HCEC 1CT (cell line): Measurements from ENCODE around the gene BTAF1.
"Not testable (repeated sequence)": the region's sequence is repeated elsewhere in the genome, so short reads cannot be mapped to it uniquely, and the experiment has no call there.

ENCODE experiments used
- DNase-seq: peaks from one replicate; pipeline ENCODE4 v3.0.0-alpha.2; 2017

BTAF1 gene

DNA sequence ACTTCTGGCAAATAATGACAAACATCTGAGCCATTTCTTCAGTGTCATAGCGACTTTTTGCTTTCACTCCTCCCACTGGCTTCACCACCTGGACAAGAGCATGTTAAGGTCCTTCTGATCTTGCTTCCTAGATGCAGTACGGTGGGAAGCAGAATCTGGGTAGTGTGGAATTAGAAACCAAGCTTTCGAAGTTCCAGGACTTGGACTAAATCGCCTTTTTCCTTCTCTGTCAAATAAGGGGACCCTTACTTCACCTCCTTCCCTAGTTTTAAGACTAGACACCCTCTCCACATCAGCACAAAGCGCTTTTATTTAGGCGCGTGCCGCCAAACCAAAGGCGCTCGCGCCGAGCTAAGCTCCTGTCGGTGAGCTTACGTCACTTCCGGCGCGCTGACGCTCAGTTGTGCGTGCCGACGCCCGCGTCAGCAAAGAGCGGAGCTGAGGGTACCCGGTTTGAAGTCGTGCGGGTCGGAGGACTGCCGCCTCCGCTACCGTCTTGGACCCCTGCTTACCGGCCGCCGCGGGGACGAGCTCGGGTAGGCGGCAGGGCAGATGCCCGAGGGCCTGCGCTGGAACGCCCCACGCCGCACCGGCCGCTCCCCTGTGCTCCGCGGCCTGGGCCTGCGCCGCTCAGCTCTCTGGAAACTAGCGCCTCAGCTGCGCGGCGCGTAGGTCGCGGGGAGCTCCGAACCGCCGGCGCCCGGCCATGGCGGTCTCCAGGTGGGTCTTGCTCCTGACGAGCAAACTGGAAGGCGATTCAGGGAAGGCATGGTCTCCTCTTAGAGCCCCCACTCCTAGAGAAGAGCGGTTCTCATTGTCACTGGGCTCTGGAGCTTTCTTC lies at the start of gene BTAF1:
Gene BTAF1, plus strand, starts transcription at position 400 of the 841 bp plus-strand sequence. Its CDS starts 307 bp downstream, at position 707.
- peak; percentile 90 for DNase-seq

DNA sequence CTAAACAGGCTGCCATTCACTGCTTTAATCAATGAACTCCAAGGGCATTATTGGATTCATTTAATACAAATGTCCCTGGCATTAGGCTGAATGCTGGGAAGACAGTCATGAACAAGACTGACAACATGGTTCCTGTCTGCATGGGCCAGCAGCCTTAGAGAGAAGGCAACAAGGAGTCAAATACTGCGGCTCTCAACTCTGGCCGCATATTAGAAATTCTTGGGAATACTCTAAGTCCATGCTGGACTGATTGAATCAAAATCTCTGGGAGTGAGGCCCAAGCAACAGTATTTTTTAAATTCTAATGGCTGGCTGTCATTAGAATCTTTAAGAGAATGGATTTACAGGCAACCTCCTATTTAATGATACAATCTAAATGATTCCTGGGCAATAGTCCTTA lies 48.4 kb upstream of the BTAF1 start:
- DNase-seq = no peak

DNA sequence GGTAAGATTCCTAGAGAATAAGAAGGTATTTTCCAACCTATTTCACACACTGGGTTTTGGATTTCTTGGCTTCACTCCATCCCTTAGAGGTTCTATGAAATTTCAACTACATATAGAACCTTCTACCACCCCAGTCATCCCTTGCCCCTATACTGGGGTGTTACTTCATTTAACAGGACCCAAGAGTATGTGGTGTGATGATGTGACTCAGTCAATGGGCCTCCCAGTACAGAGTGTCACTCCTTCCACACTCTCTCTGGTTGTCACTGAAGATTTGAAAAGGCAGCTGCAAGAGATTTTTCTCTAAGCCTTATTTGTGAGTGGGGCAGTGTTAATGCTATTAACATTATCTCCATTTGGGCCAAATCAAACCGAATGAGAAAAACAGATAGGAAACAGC lies 47.8 kb upstream of the BTAF1 start:
- no peak for DNase-seq

DNA sequence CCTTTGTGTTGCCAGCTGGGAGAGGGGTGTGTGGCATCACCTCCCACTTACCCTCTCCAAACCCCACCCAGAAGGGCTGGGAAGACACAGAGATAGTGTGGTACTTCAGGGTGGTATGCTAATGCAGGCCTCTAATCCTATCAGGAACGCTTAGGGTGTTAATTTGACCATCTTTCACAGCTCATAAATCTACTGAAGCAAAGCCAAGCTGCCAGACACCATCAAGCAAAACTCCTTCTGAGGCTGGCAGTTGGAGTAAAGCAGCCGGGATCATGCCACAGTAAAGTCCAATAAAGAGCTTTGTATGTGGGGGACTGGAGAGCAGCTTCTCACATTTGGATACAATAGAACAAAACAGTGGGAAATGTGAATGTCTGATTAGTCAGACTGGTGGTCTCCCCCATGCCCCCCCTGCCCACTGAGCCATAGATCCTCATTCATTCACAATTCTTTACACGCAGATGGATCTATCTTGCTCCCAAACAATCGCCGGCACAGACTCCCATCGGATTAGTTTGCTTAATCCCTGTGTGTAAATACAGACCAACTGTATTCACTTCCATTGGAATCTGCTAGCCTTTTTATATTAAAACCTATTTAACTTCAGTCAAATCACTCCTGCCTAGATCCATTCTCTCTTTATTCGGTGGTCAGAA lies 43.9 kb upstream of the BTAF1 start:
- no peak for DNase-seq

DNA sequence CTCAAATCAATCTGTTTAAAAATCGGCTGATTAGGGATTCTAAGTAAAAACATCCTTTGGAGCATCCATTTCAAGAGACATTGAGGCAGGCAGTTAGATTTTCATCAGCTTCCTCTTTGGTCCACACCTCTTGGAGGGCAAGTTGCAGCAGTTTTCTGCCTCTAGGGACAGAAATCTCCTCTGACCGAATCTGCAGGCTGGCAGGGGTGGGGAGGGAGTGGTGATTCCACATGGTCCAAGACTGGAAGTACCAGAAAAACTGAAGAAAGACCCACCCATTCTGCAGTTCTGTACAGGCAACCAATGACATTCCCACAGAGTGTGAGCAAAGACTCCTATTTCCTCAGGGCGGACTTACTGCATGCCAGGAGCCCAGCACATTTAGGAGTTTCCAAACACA lies 43.3 kb upstream of the BTAF1 start:
- no peak for DNase-seq

DNA sequence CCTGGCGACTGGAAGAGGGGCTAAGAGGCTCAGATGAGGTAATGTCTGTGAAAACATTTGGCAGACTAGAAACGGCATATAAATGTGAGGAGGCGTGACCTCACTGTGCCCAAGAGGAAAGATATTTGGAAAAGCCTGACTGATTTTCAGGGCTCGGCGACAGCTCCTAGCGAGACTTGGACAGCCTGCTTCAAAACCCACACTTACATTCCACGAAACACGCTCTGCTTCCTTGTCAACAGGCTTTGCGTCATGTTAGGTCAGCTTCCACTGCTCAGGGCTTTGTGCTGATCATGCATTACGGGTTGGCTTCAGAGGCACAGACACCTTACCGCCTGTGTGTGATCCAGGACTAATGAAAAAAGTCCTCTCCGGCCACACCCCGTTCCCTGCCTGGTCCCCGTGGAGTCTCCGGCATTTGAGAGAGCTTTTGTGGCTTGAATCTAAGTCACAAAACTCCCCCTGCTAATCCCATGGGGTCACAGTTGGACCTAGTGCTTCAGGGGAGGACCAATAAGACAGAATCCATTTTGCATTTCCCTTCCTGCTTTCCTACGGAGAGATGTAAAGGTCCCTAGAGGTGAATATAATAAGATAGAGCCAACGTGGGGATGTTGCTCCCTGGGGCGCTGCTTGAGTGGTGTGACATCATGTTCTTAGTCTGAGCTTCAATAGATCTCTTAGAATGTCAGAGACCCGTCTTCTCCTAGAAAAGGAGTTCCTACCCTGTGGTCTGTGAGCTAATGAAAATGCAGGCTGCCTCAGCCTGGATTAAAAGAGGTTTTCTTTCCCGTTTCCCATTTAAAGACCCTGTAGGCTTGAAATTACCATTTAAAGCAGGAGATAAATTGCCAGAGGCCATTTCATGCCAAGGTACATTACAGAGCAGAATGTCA lies 39.8 kb upstream of the BTAF1 start:
- no peak for DNase-seq

DNA sequence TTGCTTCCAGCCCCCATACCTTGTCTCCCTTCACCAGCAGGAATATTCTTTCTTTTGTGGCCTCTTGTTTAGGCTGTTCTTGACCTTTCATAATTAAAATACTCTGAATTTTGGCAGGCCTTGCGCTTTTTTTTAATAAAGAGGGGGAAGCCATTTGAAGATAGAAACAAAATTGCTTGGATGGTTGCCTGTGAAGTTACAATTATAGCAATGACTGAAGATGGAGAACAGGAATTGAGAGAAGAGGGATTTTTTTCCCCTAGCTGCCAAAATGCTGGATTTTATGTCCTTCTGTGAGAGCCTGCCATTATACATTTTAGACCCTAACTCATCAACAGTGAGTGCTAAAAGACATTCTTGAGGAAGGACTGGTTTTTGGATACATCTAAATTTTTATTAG lies 39.0 kb upstream of the BTAF1 start:
- DNase-seq = no peak

DNA sequence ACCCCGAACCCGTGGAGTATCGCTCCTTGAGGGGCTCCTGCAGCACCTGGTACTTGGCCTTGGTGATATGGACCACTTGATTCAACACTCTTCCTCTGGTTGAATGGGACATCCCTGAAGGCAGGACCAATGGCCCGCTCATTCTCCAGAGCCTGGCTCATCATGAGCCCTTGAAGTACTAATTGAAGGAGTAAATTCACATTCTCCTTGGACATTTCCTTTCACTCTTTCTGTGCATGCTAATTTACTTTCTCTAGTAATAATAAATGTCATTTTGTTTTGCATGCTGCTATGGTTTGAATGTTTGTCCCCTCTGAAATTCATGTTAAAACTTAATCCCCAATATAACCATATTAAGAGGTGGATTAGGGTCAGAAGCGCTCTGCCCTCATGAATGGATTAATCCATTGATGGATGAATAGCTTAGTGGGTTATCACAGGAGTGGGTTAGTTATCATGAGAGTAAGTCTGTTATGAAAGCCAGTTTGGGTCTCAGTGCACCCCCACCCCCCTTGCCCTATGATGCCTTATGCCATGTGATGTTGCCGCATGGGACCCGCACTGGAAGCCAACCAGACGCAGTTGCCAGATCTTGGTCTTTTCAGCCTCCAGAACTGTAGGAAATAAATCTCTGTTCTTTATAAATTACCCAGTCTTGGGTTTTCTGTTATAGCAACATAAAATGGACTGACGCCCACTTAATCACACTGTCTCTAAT lies 38.0 kb upstream of the BTAF1 start:
- no peak for DNase-seq

DNA sequence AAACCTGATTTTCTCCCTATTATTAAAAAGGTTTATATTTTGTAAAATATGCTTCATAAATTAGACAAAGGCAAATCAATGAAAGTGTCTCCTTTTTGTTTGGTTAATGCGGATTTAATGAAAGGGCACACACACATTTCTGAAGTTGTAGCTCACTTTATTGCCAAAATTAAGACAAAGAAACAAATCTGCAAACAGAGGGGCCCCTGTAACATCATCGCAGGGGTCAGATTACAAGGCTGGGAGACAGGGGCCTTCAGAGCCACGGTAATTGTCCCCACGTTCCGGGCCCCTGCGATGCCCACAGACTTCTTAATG lies 36.7 kb upstream of the BTAF1 start:
- DNase-seq = no peak

DNA sequence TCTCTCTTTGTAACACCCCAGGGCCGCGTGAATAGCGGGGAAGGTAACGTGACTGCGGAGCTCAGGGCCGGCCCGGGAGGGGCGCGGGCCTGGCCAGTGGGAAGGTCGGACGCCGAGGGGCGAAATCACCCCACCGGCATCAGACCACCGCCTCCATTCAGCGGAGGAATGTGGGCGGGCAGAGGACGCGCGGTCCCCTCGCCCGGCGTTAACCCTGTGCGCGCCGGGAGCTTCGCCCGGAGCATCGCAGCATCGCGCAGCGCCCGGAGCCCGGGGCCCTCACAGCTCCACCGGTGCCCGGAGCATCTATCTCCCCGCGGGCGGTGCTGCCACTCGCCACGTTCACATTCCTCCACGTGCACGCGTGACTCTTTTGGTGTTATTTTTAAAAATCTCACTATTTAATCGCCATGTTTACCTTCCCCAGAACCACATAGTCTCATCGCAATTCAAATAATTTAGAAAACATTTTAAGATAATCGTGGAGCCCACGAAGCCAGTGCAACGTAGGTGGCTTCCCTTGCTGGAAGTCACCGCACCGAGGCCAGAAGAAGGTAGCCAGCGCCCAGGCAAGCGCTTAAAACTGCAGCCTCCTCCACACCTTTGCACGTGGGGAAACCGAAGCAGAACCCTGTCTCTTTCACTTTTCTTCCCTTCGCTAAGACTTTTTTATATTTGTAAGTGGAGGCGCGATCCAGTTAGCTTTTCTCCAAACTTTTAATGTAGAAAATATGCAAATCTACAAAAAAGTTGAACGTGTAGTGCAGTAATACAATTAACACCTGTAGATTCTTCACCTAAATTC lies 36.1 kb upstream of the BTAF1 start:
- peak; percentile 31 for DNase-seq

DNA sequence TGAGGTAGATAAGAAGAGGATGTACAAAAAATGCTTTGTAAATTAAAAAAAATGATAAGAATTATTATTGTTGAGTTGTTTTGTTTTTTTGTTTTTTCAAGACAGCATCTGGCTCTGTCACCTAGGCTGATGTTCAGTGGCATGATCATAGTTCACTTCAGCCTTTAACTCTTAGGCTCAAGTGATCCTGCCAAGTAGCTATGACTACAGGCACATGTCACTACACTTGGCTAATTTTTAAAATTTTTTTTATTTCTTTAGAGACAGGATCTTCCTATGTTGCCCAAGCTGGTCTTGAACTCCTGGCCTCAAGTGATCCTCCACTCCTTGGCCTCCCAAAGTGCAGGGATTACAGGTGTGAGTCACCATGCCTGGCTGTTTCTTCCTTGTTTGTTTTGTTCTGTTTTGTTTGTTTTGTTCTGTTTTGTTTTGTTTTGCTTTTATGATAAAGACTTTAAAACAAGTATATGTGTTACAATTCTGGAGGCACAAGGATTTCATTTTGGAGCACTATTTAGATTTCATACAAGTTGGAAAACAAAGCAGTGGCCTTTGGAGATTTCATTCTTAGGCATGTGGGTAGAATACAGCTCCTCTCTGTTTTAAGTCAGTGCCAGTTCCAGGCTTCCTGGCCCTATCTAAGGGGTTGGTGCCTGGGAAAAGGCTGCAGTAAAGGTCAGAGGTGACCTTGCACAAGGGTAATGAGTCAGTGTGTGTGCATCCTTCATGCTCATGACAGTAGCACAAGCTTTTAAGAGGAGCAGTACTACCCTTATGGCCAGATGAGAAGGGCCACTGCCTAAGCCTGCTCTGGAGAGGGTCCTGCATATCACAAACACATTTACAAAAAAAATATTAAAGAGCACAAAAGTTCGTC lies 32.2 kb upstream of the BTAF1 start:
- DNase-seq = peak; percentile 95

DNA sequence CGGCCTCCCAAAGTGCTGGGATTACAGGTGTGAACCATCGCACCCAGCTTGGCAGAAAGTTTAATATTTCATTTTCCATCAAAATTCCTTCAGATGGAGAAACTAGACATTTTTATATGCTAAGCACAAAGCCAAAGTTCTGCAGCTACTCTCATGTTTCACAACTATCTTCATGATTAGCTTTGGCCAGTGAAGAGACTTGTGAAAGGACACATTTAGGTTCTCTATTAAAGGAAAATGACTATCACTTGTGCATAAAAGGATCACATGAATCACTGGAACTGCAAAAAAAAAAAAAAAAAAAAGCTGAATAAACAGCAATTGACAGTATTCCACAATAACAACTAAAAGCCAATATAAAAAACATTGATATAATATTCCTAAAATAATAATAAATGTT lies 30.5 kb upstream of the BTAF1 start:
- no peak for DNase-seq

DNA sequence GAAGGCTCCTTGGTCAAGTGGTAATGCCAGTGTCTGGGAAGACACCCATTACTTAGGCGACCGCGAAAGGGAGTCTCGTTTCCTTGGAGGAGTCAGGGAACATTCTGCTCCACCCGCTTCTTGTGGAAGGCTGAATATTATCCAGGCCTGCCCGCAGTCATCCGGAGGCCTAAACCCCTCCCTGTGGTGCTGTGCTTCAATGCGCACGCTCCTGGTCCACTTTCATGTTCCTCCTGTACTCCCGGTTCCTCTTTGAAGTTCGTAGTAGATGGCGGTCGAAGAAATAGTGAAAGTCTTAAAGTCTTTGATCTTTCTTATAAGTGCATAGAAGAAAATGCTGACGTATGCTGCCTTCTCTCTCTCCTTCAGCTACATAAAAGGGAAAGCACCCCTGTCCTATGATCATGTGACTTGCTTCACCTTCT lies 29.3 kb upstream of the BTAF1 start:
- DNase-seq = not testable (repeated sequence)

DNA sequence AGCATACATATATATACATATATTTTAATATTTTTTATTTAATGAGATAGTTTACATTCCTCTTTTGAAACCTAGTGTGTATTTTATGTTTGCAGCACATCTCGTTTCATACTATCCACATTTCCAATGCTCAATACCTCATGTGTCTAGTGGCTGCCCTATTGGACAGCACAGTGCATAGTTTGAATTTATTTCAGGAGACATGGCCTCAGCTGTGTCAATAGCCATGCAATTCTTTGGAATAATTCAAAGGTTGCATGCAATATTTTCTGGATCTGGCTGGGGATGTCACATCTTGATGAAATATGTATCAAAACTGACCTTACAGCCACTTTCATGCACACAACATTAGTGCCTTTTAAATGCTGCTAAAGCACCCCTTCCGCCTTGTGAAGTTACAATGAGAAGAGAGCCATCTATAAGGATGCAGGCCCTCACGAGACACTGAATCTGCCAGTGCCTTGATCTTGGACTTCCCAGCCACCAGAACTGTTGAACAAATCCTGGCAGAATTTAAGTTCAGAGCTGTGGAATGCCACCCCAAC lies 27.3 kb upstream of the BTAF1 start:
- no peak for DNase-seq

DNA sequence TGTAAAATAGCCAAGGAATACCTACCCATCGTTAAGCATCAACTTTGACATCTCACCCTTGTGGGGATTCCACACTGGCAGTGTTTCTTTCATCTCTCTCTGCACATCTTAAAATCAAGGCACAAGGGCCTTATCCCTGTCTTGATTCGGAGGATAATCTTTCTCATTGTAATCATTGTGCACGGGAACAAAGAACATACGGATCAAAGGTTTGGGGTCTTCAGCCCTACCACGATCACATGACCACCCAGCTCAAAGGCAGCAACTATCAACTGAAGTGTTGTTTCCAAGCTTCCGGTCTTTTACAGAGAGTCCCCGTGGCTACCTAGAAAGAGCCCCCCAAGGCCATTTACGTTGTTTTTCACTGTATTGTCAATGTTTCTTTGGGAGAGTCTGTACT lies 26.1 kb upstream of the BTAF1 start:
- DNase-seq = no peak

DNA sequence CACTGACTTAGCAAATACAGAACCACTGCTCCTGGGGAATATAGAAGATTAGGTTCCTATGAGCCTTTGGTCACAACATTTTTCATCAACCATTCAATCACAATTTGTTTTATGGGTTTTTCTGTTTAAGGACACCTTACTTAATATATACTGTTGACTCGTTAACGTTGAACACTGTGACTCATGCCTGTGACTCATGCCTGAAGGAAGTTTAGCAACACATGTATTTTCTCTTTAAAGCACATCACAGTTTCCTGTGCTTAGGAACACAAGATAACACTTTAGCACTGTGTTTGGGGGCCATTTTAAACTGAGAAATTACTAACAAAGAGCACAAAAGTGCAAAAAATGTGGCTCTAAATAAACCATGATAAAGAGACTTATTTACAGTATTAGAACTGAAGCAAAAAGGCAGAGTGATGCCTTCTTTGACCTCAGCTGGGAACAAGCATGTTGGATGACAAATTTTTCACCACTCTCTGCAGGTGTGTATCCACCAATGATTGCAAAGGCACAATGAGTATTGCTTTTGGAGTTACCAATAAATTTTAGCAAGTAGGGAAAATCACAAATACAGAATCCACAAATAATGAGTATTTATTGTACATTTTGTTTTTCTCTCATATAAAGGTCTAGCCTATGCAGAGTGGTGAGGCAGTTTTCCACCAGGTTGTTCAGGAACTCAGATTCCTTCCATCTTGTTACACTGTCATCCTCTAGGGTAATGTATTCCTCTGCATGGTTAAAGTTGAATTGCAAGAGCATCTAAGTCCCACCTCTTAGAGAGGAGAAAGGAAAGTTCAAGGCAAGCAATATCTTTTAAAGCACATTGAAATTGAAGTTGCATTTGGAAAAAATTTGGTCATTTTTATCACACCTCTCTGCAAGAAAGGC lies 21.5 kb upstream of the BTAF1 start:
- DNase-seq = peak; percentile 95

DNA sequence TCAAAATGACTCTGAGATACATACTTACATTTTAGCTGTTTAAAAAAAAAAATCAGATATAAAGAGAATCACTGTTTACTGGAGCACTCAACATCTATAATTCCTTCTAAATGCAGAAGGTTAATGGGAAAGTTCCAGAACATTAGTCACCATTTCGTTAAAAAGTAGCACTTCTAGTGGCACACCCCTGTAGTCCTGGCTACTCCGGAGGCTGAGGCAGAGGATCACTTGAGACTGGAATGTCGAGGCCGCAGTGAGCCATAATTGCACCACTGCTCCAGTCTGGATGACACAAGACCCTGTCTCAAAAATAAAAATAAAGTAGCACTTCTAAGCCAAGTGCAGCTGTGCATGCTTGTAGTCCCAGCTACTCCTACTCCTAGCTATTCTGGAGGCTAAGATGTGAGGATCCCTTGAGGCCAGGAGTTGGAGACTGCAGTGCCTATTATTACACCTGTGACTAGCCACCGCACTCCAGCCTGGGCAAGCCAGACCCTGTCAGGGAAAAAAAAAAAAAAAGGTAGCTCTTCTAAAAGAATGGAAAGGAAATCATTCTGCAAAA lies 16.5 kb upstream of the BTAF1 start:
- DNase-seq = no peak

DNA sequence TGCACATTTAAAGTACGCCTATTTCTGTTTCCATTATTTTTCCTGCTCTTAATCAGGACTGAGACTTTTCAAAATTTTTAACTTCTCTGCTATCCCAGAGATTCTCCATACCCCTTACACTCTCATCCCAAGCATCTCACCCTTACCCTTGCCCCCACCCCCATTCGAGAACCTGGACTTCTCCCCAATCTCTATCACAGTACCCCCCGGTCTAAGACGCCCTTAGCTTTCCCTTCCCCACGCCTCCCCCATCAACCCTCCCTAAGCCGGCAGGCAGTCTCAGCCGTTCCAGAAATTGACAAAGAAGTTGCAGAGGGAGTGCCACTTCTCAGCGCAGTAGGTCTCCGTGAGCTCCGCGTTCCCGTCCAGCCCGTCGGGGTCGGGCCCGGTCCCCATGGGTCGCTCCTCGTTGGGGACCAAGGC lies 15.6 kb upstream of the BTAF1 start:
- no peak for DNase-seq
